WTC11 (cell line): ENCODE data around the gene NPEPPS. TPM values are rescaled to one million over a fixed set of nuclear protein-coding genes. Genes with fewer than 3 reads are reported as not detected.

Experiments
- ATAC-seq: fragments of 200-7000 bp; cut with Tn5 transposase; 2 replicates; pipeline ENCODE4 v1.10.0; 2021; ENCODE audit warnings: mild to moderate bottlenecking, moderate library complexity
- CTCF ChIA-PET: fragments of 300-600 bp; sonication (Branson Sonifier 250); formaldehyde crosslinking; loops from one replicate; lab custom pipeline; 2021; ENCODE audit warnings: antibody characterized with exemption; lab: Charles Lee
- POLR2A ChIA-PET: fragments of 350-600 bp; sonication (Branson Sonifier 250); formaldehyde crosslinking; loops from one replicate; lab custom pipeline; 2021; ENCODE audit warnings: antibody characterized with exemption; lab: Charles Lee
- DNase-seq: peaks from one replicate; pipeline ENCODE4 v3.0.0; 2021; ENCODE audit warnings: low spot score
- H3K27ac Mint-ChIP-seq: 2 replicates; pipeline ENCODE4 v1.8.0; 2021; ENCODE audit warnings: mixed read lengths
- H3K27me3 Mint-ChIP-seq: 2 replicates; pipeline ENCODE4 v1.8.0; 2021; ENCODE audit warnings: low read depth, mild to moderate bottlenecking, moderate library complexity, mixed read lengths
- H3K36me3 Mint-ChIP-seq: 2 replicates; pipeline ENCODE4 v1.8.0; 2021; ENCODE audit warnings: mixed read lengths
- H3K4me1 Mint-ChIP-seq: 2 replicates; pipeline ENCODE4 v1.8.0; 2022; ENCODE audit warnings: mixed read lengths
- H3K4me3 Mint-ChIP-seq: 2 replicates; pipeline ENCODE4 v1.8.0; 2021; ENCODE audit warnings: mild to moderate bottlenecking, moderate library complexity, mixed read lengths
- H3K9me3 Mint-ChIP-seq: 2 replicates; pipeline ENCODE4 v1.8.0; 2021; ENCODE audit warnings: mixed read lengths
- CREM ChIP-seq: sonication (generic); formaldehyde crosslinking; IDR thresholded peaks from 2 replicates; pipeline ENCODE4 v1.8.1; 2022; ENCODE audit warnings: mild to moderate bottlenecking, missing genetic modification reagents, moderate library complexity
- ELF4 ChIP-seq: sonication (generic); formaldehyde crosslinking; IDR thresholded peaks from 2 replicates; pipeline ENCODE4 v1.8.1; 2022; ENCODE audit warnings: low read depth, mild to moderate bottlenecking, moderate library complexity, missing genetic modification reagents
- GABPB1 ChIP-seq: sonication (generic); formaldehyde crosslinking; IDR thresholded peaks from 2 replicates; pipeline ENCODE4 v1.8.1; 2023; ENCODE audit warnings: mild to moderate bottlenecking, missing genetic modification reagents
- NR1H2 ChIP-seq: sonication (generic); formaldehyde crosslinking; IDR thresholded peaks from 2 replicates; pipeline ENCODE4 v1.9.0; 2021; ENCODE audit warnings: mild to moderate bottlenecking, moderate library complexity, missing genetic modification reagents
- OVOL2 ChIP-seq: fragments of 250-450 bp; sonication (Bioruptor Pico); IDR thresholded peaks from 2 replicates; pipeline ENCODE4 v1.9.0; 2021; ENCODE audit warnings: mild to moderate bottlenecking, borderline replicate concordance
- SOX15 ChIP-seq: fragments of 250-450 bp; sonication (Bioruptor Pico); IDR thresholded peaks from 2 replicates; pipeline ENCODE4 v1.9.0; 2021; ENCODE audit warnings: mild to moderate bottlenecking
- SP1 ChIP-seq: sonication (generic); formaldehyde crosslinking; conservative IDR thresholded peaks from 2 replicates; pipeline ENCODE4 v1.8.1; 2022; ENCODE audit warnings: missing genetic modification reagents
- TEAD1 ChIP-seq: sonication (generic); formaldehyde crosslinking; IDR thresholded peaks from 2 replicates; pipeline ENCODE4 v1.8.0; 2022; ENCODE audit warnings: mild to moderate bottlenecking, missing genetic modification reagents
- TP53 ChIP-seq: sonication (generic); formaldehyde crosslinking; IDR thresholded peaks from 2 replicates; pipeline ENCODE4 v1.8.1; 2023; ENCODE audit warnings: mild to moderate bottlenecking, missing genetic modification reagents
- ZNF121 ChIP-seq: sonication (generic); formaldehyde crosslinking; IDR thresholded peaks from 2 replicates; pipeline ENCODE4 v1.8.0; 2023; ENCODE audit warnings: missing genetic modification reagents
- ZNF396 ChIP-seq: fragments of 250-450 bp; sonication (Bioruptor Pico); IDR thresholded peaks from 2 replicates; pipeline ENCODE4 v1.8.0; 2021; ENCODE audit warnings: mild to moderate bottlenecking, moderate library complexity, borderline replicate concordance
- ZNF423 ChIP-seq: fragments of 250-450 bp; sonication (Bioruptor Pico); IDR thresholded peaks from 2 replicates; pipeline ENCODE4 v2.1.2; 2022; ENCODE audit warnings: mild to moderate bottlenecking, moderate library complexity
- total RNA-seq: library from RNA; stranded (reverse); gene quantifications from 3 replicates; pipeline ENCODE4 v1.2.3, GENCODE V29; 2021
- TF ChIP-seq, protein P1 (sequence below): sonication (generic); formaldehyde crosslinking; IDR thresholded peaks from 2 replicates; pipeline ENCODE4 v1.8.1; 2023; ENCODE audit warnings: mild to moderate bottlenecking, missing genetic modification reagents, borderline replicate concordance
- TF ChIP-seq, protein P2 (sequence below): sonication (generic); formaldehyde crosslinking; IDR thresholded peaks from 2 replicates; pipeline ENCODE4 v1.8.1; 2022; ENCODE audit warnings: low read depth, mild to moderate bottlenecking, moderate library complexity, missing genetic modification reagents, borderline replicate concordance
- TF ChIP-seq, protein P3 (sequence below): fragments of 200-600 bp; IDR thresholded peaks from 2 replicates; pipeline ENCODE4 v1.8.0; 2022; ENCODE audit warnings: antibody characterized with exemption
- TF ChIP-seq, protein P4 (sequence below): sonication (generic); formaldehyde crosslinking; IDR thresholded peaks from 2 replicates; pipeline ENCODE4 v1.8.0; 2022; ENCODE audit warnings: mild to moderate bottlenecking, missing genetic modification reagents
- TF ChIP-seq, protein P5 (sequence below): fragments of 250-450 bp; sonication (Bioruptor Pico); IDR thresholded peaks from 2 replicates; pipeline ENCODE4 v1.8.0; 2021; ENCODE audit warnings: mild to moderate bottlenecking
- TF ChIP-seq, protein P6 (sequence below): fragments of 250-450 bp; sonication (Bioruptor Pico); IDR thresholded peaks from 2 replicates; pipeline ENCODE4 v1.9.0; 2021; ENCODE audit warnings: moderate library complexity, mild to moderate bottlenecking, inconsistent platforms, borderline replicate concordance
- TF ChIP-seq, protein P7 (sequence below): sonication (generic); formaldehyde crosslinking; IDR thresholded peaks from 2 replicates; pipeline ENCODE4 v1.8.1; 2023; ENCODE audit warnings: mild to moderate bottlenecking, missing genetic modification reagents, moderate library complexity

NPEPPS gene
- total RNA-seq, 1 experiment from 2014 or later, result 127 TPM

DNA sequence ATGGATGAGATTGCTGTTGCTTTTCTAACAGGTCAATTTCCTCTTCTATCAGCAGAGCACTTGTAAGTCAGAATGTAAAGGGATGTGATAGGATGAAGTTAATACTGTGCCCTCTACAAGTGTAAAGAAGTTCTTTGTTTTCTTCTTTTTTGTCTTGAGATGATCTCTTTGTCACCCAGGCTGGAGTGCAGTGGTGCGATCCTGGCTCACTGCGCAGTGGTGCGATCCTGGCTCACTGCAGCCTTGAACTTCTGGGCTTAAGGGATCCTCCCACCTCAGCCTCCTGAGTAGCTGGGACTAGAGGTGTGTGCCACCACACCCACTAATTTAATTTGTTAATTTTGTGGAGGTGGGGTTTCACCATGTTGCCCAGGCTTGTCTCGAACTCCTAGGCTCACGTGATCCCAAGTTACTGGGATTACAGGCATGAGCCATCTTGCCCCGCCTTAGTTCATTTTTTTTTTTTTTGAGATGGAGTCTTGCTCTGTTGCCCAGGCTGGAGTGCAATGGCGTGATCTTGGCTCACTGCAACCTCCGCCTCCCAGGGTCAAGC lies 97.2 kb downstream of the NPEPPS start:
- H3K27ac Mint-ChIP-seq, result no peak overlapping the region; the same call in 1 of the 2 replicates
- ATAC-seq (no peak), DNase-seq (no peak)
- ChIA-PET POLR2A (interaction anchor here (1.4 kb wide), 1 partner anchor 21 kb away, joined by 3 read pairs; the partner anchor contains the start of gene KPNB1), CTCF (interaction anchor here (1.6 kb wide), 1 partner anchor 10 kb away, joined by 3 read pairs; no protein-coding TSS in a partner anchor)
- no peak overlapping the region for H3K4me3 Mint-ChIP-seq
- no peaks in the 10 kb centered on the region for H3K4me1 Mint-ChIP-seq
- no peaks in the 10 kb centered on the region for H3K27me3 Mint-ChIP-seq
- no peaks in the 10 kb centered on the region for H3K9me3 Mint-ChIP-seq
- peaks cover 4% of the 10 kb centered on the region for H3K36me3 Mint-ChIP-seq
- TF ChIP-seq ZNF423 (no peak), ZNF121 (CRISPR knock-in tag) (0 out of 2 replicates have a peak, but pooled peaks have one; percentile 28)

DNA sequence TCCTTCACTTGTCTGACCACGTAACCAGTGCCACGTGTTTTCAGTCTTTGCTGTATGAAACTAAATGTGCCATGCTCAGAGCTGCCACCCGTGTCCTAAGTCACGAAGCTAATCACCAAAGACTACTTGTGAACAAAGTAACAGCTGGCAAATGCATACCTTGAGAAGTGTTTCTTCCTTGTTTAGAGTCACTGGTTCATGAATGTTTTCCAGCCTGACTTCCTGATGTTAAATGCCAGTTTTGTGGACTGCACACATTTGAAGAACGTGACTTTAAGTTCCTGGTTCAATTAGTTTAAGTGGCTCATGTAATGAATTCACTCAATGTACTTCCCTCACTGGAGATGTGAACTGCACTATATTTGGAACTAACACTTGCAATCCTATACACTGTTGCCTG lies 98.9 kb downstream of the NPEPPS start:
- Mint-ChIP-seq H3K36me3 (peaks cover 4% of the 10 kb centered on the region; the same call in 1 of the 2 replicates), H3K4me1 (no peaks in the 10 kb centered on the region), H3K4me3 (no peak overlapping the region), H3K27ac (no peak overlapping the region; the same call in 1 of the 2 replicates), H3K27me3 (no peaks in the 10 kb centered on the region), H3K9me3 (no peaks in the 10 kb centered on the region)
- CTCF ChIA-PET, result interaction anchor here (0.5 kb wide), 1 partner anchor 9 kb away, joined by 3 read pairs; no protein-coding TSS in a partner anchor
- ATAC-seq (no peak), DNase-seq (no peak)
- POLR2A ChIA-PET, result interaction anchor here (1.4 kb wide), 1 partner anchor 19 kb away, joined by 3 read pairs; the partner anchor contains the start of gene KPNB1
- TF ChIP-seq, protein P1, sequence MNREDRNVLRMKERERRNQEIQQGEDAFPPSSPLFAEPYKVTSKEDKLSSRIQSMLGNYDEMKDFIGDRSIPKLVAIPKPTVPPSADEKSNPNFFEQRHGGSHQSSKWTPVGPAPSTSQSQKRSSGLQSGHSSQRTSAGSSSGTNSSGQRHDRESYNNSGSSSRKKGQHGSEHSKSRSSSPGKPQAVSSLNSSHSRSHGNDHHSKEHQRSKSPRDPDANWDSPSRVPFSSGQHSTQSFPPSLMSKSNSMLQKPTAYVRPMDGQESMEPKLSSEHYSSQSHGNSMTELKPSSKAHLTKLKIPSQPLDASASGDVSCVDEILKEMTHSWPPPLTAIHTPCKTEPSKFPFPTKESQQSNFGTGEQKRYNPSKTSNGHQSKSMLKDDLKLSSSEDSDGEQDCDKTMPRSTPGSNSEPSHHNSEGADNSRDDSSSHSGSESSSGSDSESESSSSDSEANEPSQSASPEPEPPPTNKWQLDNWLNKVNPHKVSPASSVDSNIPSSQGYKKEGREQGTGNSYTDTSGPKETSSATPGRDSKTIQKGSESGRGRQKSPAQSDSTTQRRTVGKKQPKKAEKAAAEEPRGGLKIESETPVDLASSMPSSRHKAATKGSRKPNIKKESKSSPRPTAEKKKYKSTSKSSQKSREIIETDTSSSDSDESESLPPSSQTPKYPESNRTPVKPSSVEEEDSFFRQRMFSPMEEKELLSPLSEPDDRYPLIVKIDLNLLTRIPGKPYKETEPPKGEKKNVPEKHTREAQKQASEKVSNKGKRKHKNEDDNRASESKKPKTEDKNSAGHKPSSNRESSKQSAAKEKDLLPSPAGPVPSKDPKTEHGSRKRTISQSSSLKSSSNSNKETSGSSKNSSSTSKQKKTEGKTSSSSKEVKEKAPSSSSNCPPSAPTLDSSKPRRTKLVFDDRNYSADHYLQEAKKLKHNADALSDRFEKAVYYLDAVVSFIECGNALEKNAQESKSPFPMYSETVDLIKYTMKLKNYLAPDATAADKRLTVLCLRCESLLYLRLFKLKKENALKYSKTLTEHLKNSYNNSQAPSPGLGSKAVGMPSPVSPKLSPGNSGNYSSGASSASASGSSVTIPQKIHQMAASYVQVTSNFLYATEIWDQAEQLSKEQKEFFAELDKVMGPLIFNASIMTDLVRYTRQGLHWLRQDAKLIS (CRISPR knock-in tag), result no peak
- TF ChIP-seq OVOL2, result no peak
- TF ChIP-seq, protein P2, sequence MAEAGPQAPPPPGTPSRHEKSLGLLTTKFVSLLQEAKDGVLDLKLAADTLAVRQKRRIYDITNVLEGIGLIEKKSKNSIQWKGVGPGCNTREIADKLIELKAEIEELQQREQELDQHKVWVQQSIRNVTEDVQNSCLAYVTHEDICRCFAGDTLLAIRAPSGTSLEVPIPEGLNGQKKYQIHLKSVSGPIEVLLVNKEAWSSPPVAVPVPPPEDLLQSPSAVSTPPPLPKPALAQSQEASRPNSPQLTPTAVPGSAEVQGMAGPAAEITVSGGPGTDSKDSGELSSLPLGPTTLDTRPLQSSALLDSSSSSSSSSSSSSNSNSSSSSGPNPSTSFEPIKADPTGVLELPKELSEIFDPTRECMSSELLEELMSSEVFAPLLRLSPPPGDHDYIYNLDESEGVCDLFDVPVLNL (CRISPR knock-in tag), result no peak
- TF ChIP-seq, protein P3, sequence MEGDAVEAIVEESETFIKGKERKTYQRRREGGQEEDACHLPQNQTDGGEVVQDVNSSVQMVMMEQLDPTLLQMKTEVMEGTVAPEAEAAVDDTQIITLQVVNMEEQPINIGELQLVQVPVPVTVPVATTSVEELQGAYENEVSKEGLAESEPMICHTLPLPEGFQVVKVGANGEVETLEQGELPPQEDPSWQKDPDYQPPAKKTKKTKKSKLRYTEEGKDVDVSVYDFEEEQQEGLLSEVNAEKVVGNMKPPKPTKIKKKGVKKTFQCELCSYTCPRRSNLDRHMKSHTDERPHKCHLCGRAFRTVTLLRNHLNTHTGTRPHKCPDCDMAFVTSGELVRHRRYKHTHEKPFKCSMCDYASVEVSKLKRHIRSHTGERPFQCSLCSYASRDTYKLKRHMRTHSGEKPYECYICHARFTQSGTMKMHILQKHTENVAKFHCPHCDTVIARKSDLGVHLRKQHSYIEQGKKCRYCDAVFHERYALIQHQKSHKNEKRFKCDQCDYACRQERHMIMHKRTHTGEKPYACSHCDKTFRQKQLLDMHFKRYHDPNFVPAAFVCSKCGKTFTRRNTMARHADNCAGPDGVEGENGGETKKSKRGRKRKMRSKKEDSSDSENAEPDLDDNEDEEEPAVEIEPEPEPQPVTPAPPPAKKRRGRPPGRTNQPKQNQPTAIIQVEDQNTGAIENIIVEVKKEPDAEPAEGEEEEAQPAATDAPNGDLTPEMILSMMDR, result no peak
- TF ChIP-seq SP1 (CRISPR knock-in tag), result no peak
- no peak for TF ChIP-seq TP53 (CRISPR knock-in tag)
- no peak for TF ChIP-seq GABPB1
- no peak for TF ChIP-seq NR1H2 (CRISPR knock-in tag)
- TF ChIP-seq ZNF423, result no peak
- TF ChIP-seq, protein P4, sequence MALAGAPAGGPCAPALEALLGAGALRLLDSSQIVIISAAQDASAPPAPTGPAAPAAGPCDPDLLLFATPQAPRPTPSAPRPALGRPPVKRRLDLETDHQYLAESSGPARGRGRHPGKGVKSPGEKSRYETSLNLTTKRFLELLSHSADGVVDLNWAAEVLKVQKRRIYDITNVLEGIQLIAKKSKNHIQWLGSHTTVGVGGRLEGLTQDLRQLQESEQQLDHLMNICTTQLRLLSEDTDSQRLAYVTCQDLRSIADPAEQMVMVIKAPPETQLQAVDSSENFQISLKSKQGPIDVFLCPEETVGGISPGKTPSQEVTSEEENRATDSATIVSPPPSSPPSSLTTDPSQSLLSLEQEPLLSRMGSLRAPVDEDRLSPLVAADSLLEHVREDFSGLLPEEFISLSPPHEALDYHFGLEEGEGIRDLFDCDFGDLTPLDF, result no peak
- TF ChIP-seq, protein P5, sequence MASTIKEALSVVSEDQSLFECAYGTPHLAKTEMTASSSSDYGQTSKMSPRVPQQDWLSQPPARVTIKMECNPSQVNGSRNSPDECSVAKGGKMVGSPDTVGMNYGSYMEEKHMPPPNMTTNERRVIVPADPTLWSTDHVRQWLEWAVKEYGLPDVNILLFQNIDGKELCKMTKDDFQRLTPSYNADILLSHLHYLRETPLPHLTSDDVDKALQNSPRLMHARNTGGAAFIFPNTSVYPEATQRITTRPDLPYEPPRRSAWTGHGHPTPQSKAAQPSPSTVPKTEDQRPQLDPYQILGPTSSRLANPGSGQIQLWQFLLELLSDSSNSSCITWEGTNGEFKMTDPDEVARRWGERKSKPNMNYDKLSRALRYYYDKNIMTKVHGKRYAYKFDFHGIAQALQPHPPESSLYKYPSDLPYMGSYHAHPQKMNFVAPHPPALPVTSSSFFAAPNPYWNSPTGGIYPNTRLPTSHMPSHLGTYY (CRISPR knock-in tag), result no peak
- TF ChIP-seq ELF4 (CRISPR knock-in tag), result no peak
- TF ChIP-seq ZNF396 (CRISPR knock-in tag), result no peak
- TF ChIP-seq, protein P6, sequence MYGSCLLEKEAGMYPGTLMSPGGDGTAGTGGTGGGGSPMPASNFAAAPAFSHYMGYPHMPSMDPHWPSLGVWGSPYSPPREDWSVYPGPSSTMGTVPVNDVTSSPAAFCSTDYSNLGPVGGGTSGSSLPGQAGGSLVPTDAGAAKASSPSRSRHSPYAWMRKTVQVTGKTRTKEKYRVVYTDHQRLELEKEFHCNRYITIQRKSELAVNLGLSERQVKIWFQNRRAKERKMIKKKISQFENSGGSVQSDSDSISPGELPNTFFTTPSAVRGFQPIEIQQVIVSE, result no peak
- TF ChIP-seq SOX15 (CRISPR knock-in tag), result no peak
- no peak for TF ChIP-seq TEAD1 (CRISPR knock-in tag)
- TF ChIP-seq, protein P7, sequence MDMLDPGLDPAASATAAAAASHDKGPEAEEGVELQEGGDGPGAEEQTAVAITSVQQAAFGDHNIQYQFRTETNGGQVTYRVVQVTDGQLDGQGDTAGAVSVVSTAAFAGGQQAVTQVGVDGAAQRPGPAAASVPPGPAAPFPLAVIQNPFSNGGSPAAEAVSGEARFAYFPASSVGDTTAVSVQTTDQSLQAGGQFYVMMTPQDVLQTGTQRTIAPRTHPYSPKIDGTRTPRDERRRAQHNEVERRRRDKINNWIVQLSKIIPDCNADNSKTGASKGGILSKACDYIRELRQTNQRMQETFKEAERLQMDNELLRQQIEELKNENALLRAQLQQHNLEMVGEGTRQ (CRISPR knock-in tag), result no peak
- TF ChIP-seq CREM (CRISPR knock-in tag), result no peak
- TF ChIP-seq, all 79 proteins: peak for 0
